Type B pancreatic cell (in vitro differentiated cells): ENCODE results near the gene ZDHHC7. TPM values are rescaled to one million over a fixed set of nuclear protein-coding genes. Genes with fewer than 3 reads are reported as not detected.
A peak's percentile ranks its signal among the peaks of the same experiment; 100 is the strongest.

Experiments
- DNase-seq: peaks from one replicate; pipeline ENCODE4 v3.0.0; 2021; ENCODE audit warnings: mixed read lengths; ENCODE audit not compliant: unreplicated experiment; ENCODE audit errors: extremely low spot score
- H3K27ac Mint-ChIP-seq: 2 replicates; pipeline ENCODE4 v1.8.0; 2021; ENCODE audit warnings: mild to moderate bottlenecking, mixed read lengths
- H3K27me3 Mint-ChIP-seq: 2 replicates; pipeline ENCODE4 v1.8.0; 2021; ENCODE audit warnings: mixed read lengths
- H3K36me3 Mint-ChIP-seq: 2 replicates; pipeline ENCODE4 v1.8.0; 2021; ENCODE audit warnings: mixed read lengths
- H3K4me1 Mint-ChIP-seq: one replicate; pipeline ENCODE4 v1.8.0; 2021; ENCODE audit warnings: mixed read lengths; ENCODE audit not compliant: unreplicated experiment
- H3K4me3 Mint-ChIP-seq: 2 replicates; pipeline ENCODE4 v1.8.0; 2021; ENCODE audit warnings: mild to moderate bottlenecking, mixed read lengths
- H3K9me3 Mint-ChIP-seq: 2 replicates; pipeline ENCODE4 v1.8.0; 2021; ENCODE audit warnings: mixed read lengths
- total RNA-seq: library from RNA; stranded (reverse); gene quantifications from 2 replicates; pipeline ENCODE4 v1.2.1, GENCODE V29; 2021; ENCODE audit warnings: low replicate concordance
- TF ChIP-seq, protein P1 (sequence below): fragments of 200-600 bp; sonication (generic); conservative IDR thresholded peaks from 2 replicates; pipeline ENCODE4 v1.5.0; 2021; ENCODE audit warnings: antibody characterized with exemption, mild to moderate bottlenecking

Gene ZDHHC7
- total RNA-seq, 1 donor from 2014 or later, result 47.1 TPM

DNA sequence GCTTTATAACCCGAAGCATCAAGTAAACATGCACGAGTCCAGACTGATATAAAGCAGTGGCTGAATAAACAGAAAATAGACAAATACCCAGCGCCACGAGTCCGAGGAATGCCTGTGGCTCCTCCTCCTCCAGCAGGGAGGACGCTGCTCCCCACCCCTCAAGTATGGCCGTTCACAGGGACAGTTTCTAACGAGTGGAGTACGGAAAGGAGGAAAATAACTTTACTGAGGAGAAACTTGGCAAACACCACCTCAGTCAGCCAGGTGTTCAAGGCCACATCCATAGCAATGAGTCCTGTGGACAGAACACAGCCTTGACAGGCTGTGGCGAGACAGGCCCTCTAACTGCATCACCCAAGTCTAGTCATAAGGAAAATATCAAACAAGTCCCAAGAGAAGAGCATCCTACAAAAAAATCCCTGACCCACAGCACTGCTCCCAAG is 9.2 kb downstream of the ZDHHC7 start:
- peak overlapping the region; percentile 42 for H3K27ac Mint-ChIP-seq
- peaks cover 12% of the 10 kb centered on the region for H3K36me3 Mint-ChIP-seq
- no peaks in the 10 kb centered on the region for H3K27me3 Mint-ChIP-seq
- H3K4me1 Mint-ChIP-seq, result peaks cover 43% of the 10 kb centered on the region
- H3K4me3 Mint-ChIP-seq, result no peak overlapping the region
- H3K9me3 Mint-ChIP-seq, result no peaks in the 10 kb centered on the region
- DNase-seq, result no peak
- TF ChIP-seq, protein P1, sequence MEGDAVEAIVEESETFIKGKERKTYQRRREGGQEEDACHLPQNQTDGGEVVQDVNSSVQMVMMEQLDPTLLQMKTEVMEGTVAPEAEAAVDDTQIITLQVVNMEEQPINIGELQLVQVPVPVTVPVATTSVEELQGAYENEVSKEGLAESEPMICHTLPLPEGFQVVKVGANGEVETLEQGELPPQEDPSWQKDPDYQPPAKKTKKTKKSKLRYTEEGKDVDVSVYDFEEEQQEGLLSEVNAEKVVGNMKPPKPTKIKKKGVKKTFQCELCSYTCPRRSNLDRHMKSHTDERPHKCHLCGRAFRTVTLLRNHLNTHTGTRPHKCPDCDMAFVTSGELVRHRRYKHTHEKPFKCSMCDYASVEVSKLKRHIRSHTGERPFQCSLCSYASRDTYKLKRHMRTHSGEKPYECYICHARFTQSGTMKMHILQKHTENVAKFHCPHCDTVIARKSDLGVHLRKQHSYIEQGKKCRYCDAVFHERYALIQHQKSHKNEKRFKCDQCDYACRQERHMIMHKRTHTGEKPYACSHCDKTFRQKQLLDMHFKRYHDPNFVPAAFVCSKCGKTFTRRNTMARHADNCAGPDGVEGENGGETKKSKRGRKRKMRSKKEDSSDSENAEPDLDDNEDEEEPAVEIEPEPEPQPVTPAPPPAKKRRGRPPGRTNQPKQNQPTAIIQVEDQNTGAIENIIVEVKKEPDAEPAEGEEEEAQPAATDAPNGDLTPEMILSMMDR, result no peak

DNA sequence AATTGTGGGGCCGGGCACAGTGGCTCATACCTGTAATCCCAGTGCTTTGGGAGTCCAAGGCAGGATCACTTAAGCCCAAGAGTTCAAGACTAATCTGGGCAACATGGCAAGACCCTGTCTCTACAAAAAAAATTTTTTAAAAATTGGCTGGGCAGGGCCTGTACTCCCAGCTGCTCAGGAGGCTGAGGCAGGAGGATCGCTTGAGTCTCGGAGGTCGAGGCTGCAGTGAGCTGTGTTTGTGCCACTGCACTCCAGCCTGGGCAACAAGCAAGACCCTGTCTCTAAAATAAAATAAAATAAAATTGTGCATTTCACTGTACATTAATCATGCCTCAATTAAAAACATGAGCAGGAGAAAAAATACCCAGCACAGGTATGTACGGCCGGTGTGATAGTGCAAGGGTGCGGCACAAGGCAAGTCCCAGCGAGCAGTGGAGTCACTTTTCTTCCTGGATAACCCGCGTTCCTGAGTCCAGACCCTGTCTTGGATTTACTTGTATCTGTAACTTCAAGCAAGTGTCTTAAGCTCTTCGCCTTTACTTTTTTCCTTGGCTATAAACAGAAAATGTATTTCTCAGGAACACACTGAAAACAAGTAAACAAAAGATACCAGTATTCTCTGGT is 11.4 kb downstream of the ZDHHC7 start:
- TF ChIP-seq, protein P1, result no peak
- H3K9me3 Mint-ChIP-seq, result no peaks in the 10 kb centered on the region
- H3K4me1 Mint-ChIP-seq, result peaks cover 36% of the 10 kb centered on the region
- H3K36me3 Mint-ChIP-seq, result peaks cover 8% of the 10 kb centered on the region
- peak overlapping the region; percentile 71 for H3K27ac Mint-ChIP-seq
- no peak overlapping the region for H3K4me3 Mint-ChIP-seq
- no peak for DNase-seq
- H3K27me3 Mint-ChIP-seq, result no peaks in the 10 kb centered on the region

DNA sequence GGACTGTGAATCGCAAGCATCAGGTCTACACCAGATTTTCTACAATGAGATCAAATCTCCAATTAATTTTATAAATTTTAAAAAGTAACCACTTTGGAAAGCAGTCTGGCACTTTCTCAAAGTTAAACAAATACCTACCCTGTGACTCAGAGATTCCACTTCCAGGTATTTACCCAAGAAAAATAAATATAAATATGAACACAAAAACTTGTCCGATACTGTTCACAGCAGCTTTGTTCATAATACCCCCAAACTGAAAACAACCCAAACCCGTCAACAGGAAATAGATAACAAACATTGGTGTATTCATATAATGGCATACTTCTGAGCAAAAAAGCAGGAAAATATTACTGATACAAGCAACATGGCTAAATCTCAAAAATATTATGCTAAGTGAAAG is 12.1 kb downstream of the ZDHHC7 start:
- Mint-ChIP-seq H3K27ac (peak overlapping the region; percentile 60), H3K27me3 (no peaks in the 10 kb centered on the region), H3K9me3 (no peaks in the 10 kb centered on the region), H3K36me3 (peaks cover 8% of the 10 kb centered on the region), H3K4me3 (no peak overlapping the region), H3K4me1 (peaks cover 28% of the 10 kb centered on the region)
- TF ChIP-seq, protein P1, result no peak
- DNase-seq, result no peak

DNA sequence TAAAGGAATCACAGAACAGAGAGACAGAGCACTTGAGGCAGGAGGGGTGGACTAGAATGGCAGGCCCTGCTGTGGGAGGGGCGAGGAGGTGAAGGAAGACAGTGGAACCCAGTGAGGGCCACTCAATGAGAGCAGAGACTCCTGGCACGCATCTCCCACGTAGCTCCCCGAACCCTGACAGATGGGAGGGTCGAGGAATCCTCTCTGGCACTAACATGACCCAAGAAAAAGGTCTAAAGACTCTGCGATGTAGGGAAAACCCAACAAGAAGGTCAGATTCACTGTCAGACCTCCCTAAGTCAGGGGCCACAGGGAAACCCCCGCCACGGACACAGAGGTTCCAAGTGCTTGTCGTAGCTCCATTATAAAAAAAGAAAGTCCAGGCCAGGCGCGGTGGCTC is 15.0 kb downstream of the ZDHHC7 start:
- no peaks in the 10 kb centered on the region for H3K9me3 Mint-ChIP-seq
- no peak overlapping the region for H3K4me3 Mint-ChIP-seq
- H3K27ac Mint-ChIP-seq, result peak overlapping the region; percentile 83
- H3K36me3 Mint-ChIP-seq, result peaks cover 12% of the 10 kb centered on the region
- no peaks in the 10 kb centered on the region for H3K27me3 Mint-ChIP-seq
- TF ChIP-seq, protein P1, result no peak
- H3K4me1 Mint-ChIP-seq, result peaks cover 13% of the 10 kb centered on the region
- DNase-seq, result no peak

DNA sequence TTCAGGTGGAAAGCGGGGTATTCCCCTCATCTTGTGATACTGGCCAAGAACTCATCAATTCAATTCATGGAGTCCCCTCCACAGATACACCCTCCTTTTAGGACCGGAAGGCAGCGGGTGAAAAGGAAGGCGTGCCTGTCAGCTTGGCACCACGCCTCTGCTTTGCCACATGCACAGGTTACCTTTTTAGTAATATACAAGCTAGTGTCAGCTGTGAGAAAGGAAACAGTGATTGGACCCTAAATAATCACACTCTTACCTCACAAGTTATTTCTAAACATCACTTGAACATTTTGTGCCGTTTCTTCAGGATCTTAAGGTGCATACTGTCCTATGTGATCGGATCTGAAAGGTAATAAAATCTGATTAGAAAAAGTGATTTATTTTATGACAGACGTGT is 15.7 kb downstream of the ZDHHC7 start:
- Mint-ChIP-seq H3K36me3 (peaks cover 12% of the 10 kb centered on the region), H3K27me3 (no peaks in the 10 kb centered on the region), H3K9me3 (no peaks in the 10 kb centered on the region), H3K4me1 (peaks cover 10% of the 10 kb centered on the region), H3K4me3 (no peak overlapping the region), H3K27ac (peak overlapping the region; percentile 83)
- DNase-seq, result no peak
- TF ChIP-seq, protein P1, result no peak
